HEK293T (cell line): Measurements from ENCODE around the gene MSMB.

Source experiments
- BHLHE40 ChIP-seq: fragments of 450-650 bp; IDR thresholded peaks from 2 replicates; pipeline ENCODE4 v1.6.1; 2016; ENCODE audit warnings: mild to moderate bottlenecking, moderate library complexity, borderline replicate concordance
- CTBP1 ChIP-seq: fragments of 450-650 bp; IDR thresholded peaks from 2 replicates; pipeline ENCODE4 v1.6.1; 2016; ENCODE audit warnings: borderline replicate concordance
- FOXA1 ChIP-seq: fragments of 450-650 bp; IDR thresholded peaks from 2 replicates; pipeline ENCODE4 v1.6.1; 2016; ENCODE audit warnings: mild to moderate bottlenecking
- FOXM1 ChIP-seq: fragments of 450-650 bp; IDR thresholded peaks from 2 replicates; pipeline ENCODE4 v1.6.1; 2017; ENCODE audit warnings: mild to moderate bottlenecking, borderline replicate concordance
- NFRKB ChIP-seq: fragments of 450-650 bp; IDR thresholded peaks from 2 replicates; pipeline ENCODE4 v1.6.1; 2016; ENCODE audit warnings: mild to moderate bottlenecking, moderate library complexity
- SP1 ChIP-seq: fragments of 450-650 bp; IDR thresholded peaks from 2 replicates; pipeline ENCODE4 v1.6.1; 2017
- SUZ12 ChIP-seq: fragments of 450-650 bp; IDR thresholded peaks from 2 replicates; pipeline ENCODE4 v1.6.1; 2016; ENCODE audit warnings: mild to moderate bottlenecking
- TARDBP ChIP-seq: fragments of 450-650 bp; IDR thresholded peaks from 2 replicates; pipeline ENCODE4 v1.6.1; 2016

DNA sequence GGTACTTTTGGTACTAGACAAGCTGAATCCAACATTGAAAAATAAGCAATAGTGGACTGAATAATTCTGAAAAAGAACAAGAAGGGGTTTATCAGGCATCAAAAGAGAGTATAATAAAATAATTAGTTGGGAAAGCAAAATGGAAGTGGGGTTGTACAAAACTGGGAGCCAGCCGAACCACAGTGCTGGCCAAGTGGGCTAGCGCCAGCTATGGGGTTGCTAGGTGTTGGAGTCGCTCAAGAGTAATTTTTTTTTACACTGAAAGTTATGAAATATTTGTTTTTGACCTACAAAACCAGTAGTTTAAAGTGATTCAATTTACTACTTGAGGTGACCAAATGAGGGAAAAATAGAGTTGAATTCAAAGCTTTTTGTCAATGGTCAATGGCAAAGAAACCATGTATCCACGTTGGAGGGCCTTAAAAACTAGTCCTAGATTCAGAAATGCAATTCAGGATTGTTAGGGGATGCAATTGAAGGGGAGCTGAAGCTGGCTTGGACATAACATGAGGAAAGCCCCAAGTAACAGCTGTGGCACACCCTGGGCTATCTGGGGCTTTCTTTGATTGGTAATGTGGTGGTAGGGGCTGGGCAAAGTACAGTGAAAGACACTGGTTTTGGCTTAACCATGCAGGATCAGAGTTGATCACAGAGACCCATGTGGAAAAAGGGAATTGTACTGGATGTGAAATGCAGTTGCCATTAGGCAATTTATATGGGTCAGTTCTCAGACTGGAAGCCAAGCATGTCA, 28.3 kb upstream of the MSMB start:
- TF ChIP-seq SP1, result no peak
- no peak for TF ChIP-seq FOXA1
- TF ChIP-seq FOXM1, result no peak
- no peak for TF ChIP-seq NFRKB
- no peak for TF ChIP-seq TARDBP
- no peak for TF ChIP-seq BHLHE40
- TF ChIP-seq CTBP1, result no peak
- TF ChIP-seq SUZ12, result no peak
